Measurements from ENCODE around the gene ARHGEF26.

Gene ARHGEF26

DNA sequence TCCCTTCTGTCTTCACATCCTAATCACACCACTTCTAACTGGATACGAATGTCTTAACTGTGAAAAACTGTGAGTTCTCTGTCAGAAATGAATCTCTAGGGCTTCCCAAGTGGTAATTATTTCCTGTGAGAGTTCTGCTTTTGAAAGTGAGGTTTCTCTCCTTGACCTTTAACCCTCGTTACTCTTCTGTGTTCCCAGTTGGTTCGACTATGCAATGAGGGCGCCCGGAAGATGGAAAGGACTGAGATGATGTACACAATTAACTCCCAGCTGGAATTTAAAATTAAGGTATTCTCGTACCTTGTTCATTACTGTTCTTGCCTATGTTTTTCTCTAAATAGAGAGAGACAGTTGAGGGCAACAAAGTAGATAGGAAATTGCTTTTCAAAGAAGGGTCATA lies 96.5 kb downstream of the ARHGEF26 start:
- DNase-seq: no peak

DNA sequence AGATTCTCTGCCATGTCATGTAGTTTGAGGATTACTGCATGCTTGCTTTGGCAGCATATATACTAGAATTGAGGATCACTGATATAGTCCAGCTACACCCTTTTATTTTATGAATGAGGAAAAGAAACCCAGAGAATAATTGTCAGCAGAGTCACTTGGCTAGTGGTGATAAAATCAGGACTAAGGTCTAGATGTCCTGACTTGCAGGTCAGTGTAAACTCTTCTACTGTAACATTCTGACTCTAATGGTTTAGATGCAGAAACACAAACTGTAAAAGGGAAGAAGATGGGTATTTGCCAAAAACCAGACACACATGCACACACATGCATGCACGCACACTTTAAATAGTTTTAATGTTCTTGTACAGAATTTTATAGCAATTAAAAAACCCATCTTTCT lies 97.5 kb downstream of the ARHGEF26 start:
- no peak for DNase-seq

DNA sequence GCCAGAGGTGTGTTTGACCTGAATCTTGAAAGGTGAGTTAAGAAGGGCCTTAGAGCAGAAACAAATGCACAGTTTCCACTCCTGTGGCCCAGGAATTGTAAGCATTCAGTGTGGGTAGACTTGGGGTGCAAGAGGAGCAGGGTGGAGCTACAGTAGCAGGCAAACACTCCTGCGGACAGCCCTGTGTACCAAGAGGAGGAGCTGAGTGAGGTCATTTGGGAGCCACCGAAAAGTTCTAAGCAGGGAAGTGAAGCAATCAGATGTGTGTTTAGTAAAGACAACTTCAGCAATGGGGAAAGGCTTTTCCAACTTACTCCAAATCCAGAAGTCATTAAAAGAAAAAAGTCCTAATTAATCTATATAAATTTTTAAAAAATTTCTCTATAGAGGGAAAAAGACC lies 99.3 kb downstream of the ARHGEF26 start:
- no peak for DNase-seq

DNA sequence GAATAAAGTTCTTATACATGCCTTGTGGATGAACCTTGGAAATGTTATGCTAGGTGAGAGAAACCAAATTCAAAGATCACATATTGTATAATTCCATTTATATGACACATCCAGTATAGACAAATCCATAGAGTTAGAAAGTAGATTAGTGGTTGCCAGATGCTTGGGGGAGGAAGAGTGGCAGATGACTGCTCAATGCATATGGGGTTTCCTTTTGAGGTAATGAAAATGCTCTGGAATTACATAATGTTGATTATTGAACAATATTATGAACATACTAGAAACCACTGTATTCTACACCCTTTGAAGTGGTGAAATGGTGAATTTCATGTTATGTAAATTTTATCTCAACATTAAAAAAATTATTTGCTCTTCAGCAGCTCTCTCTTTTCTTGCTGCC lies 102.3 kb downstream of the ARHGEF26 start:
- DNase-seq: no peak

DNA sequence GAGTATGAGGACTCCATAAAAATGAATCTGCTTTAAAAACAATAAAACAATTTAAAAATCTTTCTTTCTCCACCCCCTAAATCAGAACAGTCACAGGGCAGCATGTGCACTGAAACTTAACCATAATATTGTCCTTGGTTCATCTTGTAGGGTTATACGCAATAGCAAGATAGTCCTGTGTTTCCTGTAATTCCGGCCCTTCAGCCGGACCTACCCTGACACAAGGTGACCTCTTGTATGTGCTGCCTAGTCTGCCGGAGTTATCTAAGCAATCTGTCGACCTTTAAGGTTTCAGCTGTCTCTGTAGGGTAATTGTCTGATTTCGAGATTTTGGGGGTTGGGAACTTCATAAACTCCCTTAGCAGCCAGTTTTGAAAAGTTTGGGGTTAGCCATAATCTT lies 103.2 kb downstream of the ARHGEF26 start:
- DNase-seq: no peak

DNA sequence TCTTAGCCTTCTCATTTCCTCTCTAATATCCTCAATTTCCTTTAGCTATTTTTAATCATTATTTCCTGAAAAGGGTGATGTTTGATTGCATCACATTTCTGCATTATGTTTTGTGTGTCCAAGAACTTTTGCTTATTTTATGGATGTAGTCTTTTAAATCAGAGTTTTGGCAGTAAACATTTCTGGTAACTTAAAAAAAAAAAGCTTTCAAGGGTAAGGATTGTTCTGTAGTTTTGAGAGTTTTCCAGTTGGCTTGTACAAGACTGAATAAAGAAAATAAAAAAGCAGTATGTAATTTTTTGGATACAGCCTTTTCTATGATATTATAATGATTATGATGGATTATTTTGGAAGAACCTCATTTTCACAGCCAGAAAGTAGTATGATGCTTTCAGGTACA lies 103.7 kb downstream of the ARHGEF26 start:
- DNase-seq: no peak

DNA sequence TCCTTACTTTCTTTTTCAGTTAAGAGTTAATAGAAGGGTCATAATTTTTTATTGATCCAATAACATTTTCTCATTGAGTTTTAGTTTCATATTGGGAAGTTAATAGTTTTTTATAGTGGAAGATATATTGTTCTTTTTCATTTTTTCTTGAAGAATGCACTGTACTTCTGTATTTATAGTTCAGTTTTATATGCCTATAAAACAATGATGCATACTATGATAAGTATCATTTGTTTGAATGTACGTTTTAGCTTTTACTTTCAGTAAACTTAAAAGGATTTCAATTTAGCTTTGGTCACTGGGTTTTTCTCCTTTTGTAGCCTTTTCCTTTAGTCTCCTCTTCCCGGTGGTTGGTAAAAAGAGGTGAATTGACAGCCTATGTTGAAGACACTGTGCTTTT lies 104.3 kb downstream of the ARHGEF26 start:
- no peak for DNase-seq

DNA sequence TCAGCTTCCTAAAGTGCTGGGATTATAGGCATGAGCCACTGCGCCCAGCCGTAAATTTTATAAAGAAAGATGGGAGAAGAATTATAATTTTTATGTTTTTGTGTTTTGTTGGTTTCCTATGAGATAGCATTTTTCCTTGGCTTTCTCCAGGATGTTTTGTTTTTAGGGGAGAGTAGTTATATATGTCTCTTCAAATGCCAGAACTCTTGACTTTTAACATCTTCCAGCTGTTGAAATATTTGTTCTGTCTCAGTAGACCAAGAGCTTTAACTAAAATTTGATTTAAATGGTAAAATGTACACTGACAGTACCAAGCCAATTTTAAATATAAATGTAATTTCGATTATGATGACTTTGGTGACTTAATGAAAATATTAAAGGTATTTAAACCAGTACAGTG lies 106.3 kb downstream of the ARHGEF26 start:
- DNase-seq: no peak

DNA sequence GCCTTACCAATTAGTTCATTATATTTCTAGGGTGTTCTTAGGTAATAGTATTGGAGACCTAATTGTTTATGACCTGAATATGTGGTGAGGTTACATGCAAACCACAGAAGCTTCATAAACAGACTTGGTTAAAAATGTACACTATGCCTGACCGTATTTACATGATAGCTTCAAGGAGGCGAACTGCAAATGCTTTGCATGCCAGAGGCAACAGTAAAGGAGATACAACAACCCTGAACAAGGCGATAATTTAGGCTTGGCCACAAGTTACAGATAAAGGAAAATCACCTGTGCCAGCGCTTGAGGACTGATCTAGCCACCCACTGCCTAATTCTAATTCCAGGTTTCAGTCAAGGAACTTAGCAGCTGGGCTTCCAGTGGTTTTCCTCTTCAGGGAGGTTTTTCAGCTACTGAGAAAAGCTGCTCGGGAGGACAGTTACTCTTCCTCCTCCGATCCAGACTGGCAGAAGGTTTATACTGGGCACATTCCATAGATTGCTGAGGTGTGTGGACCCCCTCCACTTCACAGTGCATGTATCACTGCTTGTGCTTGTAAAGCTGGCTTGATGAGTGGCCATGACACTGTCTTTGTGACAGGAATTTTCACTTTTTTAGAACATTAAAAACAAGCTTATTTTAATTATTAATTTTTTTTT lies 107.5 kb downstream of the ARHGEF26 start:
- no peak for DNase-seq

DNA sequence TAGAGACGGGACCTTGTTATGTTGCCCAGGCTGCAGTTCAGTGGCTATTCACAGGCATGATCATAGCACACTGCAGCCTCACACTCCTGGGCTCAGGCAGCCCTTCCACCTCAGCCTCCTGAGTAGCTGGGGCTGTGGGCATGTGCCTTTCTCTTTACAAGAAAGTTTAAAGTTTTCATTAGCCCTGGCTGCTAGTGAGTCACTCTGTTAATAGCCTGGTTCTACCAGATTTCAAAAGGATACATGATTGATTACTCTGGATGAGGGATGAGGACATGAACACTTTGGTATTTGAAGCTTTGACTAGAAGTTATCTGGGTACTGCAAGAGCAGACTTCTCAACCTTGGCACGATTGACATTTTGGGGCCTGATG lies 108.0 kb downstream of the ARHGEF26 start:
- DNase-seq: no peak

DNA sequence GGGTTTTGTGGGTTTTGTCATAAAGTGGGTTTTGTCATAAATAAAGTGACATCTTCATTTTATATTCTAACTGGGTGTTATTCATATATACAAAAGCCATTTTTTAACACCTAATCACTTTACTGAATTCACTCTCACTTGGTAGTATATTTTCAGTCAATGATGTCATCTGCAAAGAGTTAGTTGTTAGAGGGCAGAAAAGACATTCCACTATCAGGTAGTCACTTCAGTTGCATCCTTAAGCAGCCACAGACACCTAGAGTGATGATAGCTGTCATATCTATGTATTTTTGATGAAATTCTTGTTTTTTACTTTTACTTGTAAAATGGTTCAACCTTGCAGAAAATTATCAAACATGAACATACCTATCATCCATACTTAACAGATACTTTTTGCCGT lies 114.1 kb downstream of the ARHGEF26 start:
- DNase-seq: no peak

DNA sequence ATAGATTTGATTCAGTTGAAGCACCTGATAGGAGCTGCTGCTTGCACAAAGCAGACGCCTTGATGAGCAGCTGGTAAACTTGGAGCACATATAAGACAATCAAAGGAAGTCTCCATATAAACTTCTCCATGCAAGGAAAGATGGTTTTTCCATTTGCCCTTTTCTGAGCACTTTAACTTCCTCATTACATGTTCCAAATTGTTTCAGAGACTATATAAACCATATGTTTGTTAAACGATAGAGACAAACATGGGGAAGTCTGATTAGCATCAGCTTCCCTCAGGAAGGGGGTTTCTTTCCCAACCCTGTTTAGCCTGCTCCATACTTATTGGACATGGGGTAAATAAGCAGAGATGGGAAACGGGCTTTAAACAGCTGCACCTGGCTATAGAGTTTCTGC lies 115.1 kb downstream of the ARHGEF26 start:
- DNase-seq: no peak

DNA sequence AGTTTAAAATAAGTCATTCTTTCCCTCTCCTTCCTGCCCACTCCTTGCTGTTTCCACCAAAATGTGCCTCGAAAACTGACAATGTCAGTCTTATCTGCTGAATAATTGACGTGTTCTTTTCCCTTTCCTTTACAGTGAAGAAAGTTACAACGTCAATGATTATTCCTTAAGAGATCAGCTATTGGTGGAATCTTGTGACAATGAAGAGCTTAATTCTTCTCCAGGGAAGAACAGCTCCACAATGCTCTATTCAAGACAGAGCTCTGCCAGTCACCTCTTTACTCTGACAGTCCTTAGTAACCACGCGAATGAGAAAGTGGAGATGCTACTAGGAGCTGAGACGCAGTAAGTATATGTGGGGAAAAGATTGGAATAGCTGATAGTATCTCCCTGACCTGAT lies 119.0 kb downstream of the ARHGEF26 start:
- no peak for DNase-seq

DNA sequence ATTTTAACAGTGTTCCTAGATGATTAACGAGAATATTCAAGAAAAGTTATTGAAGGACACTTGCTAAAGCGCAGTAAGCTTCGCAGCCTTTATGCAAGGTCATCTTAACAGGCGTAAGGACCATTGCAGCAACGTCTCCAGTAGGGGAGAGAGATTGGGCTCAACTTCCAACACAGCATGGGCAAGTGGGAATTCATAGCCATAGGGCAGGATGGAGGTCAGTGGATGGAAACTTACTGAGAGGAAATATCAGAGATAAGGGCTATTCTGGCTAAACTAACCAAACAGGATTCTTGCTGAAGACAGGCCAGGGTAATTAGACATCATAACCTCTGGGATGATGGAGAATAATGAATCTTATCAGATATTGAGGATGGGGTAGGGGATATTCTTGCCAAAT lies 120.3 kb downstream of the ARHGEF26 start:
- no peak for DNase-seq

DNA sequence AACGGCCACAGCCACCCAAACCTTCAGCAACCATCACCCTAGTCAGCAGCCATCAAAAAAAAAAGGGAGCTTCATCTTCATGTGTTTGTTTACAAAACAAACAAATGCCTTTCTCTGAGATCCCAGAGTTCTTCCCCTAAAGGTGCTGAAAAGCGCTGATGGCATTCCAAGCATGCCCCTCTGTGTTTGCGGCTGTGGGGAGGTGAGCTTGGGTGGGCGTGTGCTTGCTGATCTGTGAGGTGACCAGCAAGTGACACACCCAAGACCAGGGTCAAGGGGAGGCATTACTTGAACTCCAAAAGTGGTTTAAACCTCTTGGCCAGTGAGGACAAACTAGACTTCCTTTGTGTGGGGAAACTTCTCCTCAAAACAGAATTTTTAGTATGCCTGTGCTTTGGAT lies 121.6 kb downstream of the ARHGEF26 start:
- DNase-seq: no peak

DNA sequence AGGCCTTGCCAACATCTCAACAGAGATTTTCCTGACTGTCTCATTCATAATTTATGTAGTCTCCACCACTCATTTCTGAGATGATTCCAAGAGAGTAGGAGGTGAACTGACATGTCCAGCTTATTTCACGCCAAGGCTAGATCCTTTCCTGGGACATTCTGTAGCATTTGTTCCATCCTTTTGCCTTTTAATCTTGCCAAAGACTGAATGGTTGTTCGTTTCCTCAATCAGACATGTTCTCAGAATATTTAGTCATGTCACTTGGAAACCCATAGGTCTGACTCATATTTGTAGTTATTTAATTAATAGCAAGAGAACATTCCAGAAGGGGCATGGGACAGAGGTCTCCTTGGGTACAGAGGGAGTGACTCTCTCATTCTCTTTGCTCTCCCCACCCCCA lies 122.2 kb downstream of the ARHGEF26 start:
- no peak for DNase-seq

DNA sequence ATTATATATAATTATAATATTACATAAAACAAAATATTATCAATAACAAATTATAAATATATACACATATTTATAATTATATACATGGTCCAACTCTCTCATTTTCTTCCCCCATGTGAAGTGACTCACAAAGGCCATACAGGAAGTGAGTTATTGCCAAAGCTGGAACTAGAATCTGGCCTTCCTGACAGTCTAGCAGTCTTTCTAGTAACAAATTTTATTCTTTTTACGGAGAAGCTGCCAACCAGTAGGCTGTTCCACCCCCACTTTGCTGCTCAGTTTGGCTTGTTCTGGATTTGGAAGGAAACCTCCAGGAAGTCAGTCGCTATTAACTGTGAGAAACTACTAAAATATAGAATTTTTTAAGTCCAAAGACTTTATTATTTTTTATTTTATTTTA lies 123.5 kb downstream of the ARHGEF26 start:
- no peak for DNase-seq

DNA sequence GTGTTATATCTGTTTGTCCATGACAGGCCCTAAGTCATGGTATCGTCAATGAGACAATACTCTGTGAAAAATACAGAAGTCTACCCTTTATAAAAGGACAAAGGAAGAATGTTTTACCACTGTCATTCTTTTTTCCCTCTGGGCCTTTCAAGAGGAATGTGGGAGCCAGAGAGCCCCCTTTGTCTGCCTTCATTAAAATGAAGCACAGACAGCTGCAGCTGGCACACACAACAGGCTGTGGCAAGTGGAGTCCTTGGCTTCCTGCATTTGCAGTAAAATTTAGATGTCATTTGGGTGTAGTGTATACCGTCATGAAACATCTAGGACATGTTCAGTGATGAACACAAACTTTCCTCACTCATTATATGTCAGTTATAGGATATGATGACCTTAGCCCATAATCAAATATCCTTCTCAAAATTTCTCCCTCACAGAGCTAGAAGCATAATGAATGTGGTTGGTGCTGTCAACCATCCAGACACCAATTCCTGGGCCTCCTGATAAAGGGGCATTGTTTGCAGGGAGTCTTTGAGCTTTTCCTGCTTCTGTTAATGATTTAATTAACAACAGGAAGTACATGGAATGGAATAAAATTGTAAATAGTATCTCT lies 126.7 kb downstream of the ARHGEF26 start:
- DNase-seq: no peak

DNA sequence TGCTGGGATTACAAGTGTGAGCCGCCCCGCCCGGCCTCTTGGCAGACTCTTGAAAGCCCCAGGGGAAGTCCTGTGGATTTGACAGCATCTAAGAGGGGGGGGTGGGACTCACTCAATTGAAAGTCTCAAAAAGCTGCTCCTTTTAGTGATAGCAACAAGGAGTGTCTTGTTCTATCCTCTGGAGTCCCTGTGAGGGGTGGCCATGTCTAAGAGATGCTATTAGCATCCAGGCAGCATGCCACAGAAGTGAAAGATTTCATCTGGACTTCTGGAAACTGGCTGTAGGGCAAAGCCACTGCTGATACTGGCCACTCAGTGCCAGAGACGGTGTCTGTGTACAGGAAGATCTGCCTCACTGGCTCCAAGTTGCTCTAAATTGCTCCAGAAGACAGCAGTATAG lies 129.1 kb downstream of the ARHGEF26 start:
- no peak for DNase-seq

DNA sequence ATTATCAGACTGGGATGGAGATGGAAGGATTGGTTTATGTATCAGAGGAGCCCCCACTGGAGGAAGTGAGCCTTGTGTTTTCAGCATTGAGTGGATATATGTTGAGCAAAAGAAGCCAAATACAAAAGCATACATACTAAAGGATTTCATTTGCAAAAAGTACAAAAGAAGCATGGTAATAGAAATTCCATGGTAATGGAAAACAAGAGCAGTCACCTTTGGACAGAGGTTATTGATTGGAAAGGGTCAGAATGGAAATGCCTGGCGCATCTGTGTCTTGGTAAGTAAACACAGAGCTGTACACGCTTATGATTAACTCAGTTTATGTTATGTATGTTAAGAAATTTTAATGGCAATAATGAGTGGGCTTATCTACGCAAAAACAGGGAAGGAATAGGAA lies 130.4 kb downstream of the ARHGEF26 start:
- no peak for DNase-seq

DNA sequence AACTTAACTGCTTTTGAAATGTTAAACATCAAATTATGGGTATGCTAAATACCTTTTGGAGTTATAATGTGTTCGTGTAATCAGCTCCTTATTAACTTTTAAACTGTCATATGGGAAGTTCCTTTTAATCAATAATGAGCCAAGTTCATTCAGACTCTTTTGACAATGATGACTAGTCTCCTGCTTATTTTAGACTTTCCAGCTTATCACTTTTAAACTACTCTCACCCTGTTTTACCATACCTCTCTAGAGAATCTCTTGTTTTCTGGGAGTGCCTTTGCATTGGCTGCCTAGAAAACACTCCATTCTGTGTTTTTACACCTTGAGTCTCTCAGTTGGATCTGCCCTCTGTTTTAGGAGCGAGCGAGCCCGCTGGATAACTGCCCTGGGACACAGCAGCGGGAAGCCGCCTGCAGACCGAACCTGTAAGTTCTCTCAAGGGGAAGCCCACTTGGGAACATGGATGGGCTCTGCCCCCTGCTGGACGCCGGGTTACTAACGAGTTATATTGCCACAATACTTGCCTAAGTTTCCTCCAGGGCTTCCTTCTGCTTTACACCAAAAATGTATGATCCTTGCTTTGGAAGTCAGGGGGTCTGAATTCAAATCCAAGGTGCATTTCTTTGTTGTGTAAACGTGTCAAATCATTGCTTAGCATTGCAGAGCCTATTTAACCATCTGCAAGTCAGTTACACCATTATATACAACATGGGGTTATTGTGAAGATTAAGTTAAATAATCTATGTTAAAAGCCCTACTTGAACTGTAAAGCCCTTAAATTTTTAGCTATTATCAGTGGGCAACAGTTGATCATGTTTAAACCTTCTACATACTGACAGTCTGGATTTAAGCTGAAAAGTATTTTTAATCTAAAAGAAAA lies 131.8 kb downstream of the ARHGEF26 start:
- peak; percentile 54 for DNase-seq

DNA sequence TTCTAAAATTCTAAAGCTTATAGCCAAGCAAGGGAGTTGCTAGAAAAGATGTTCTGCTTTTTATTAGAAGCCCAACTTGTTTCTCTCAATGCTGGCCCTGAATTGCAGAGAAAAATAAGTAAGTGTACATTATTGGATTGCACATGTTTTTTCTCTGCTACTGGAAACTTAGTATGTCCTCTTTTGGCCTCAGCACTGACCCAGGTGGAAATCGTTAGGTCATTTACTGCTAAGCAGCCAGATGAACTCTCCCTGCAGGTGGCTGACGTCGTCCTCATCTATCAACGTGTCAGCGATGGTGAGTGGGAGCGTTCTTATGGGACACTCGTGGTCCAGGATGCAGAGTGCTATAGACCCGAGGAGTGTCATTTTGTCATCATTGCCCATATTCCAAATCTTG lies 133.3 kb downstream of the ARHGEF26 start:
- DNase-seq: no peak

DNA sequence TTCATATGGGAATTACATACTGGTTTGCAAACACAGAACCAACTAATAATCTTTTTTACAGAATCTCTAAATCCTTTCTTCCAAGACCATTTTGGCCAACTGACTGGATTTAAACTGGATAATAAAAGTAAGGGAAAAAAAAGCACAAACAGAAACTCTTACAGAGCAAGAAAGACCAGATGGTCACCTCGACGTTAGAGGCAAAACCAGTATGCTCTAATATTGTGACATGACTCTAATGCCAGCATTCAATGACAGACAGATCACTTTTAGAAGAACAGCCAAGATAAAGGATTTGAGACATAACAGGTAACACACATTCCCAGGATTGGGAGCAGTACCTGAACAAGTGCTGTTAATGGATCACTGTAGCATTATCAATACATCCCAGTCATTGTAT lies 152.2 kb downstream of the ARHGEF26 start:
- no peak for DNase-seq

DNA sequence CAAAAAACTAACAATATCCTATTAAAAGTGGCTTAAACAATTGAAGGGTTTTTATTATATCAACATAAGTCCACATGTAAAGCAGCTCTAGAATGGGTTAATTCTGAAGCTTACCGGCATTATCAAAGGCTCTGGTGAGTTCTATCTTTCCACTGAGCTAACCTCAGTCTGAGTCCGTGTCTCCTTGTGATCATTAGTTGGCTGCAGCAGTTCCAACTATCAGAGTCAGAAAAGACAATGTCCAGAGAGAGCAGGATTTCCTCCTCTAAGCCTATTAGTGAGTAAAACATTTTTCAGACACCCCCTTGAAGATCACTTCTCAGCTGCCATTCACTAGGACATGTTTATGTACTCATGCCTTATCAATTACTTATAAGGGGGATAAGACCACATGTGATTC lies 153.2 kb downstream of the ARHGEF26 start:
- DNase-seq: no peak
